Measurements from ENCODE around the gene NHS. TPM values are rescaled to one million over a fixed set of nuclear protein-coding genes. Genes with fewer than 3 reads are reported as not detected.
A peak's percentile ranks its signal among the peaks of the same experiment; 100 is the strongest.

Gene NHS
- total RNA-seq, 4 donors from 2014 or later: 0.20 to 0.39 (median 0.30) TPM

DNA sequence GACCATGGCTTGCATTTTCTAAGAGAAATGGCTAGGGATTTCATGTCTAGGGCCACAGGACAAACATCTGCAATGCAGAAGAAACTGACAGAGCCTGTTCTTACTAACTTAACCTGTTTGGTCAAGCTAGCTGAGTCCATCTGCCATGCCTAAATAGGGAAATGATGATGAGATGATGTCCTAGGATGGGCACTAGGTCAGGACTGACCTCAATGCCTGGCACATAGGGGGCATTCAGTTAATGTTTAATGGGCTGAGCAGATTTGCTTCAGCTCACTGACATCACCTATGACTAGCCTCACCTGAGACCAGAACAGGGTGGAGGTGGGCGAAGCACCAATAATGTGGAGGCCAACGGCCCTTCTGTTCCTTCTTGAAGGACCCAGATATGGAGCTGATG, 188.1 kb downstream of the NHS start:
- in situ Hi-C loops (cut with MboI; ENCODE audit: low sequenced_read_pairs in 4 of 4) (no loop called here), intact Hi-C loops (cut with DNase I; ENCODE audit: low total_unique reads) (no loop called here)
- DNase-seq: no peak
- Histone ChIP-seq H3K4me3 (no peak overlapping the region), H3K27me3 (no peaks in the 10 kb centered on the region), H3K36me3 (no peaks in the 10 kb centered on the region), H3K9me3 (no peaks in the 10 kb centered on the region), H3K4me1 (peaks cover 10 to 15% of the 10 kb centered on the region in 2 donors), H3K27ac (no peak overlapping the region)
- ATAC-seq: no peak
- no peak for TF ChIP-seq CTCF (IDR thresholded peaks at IDR 0.05 in 4 of 5, conservative IDR thresholded peaks at IDR 0.05 in 1 of 5)
- no peak for TF ChIP-seq POLR2A (IDR thresholded peaks at IDR 0.05)

DNA sequence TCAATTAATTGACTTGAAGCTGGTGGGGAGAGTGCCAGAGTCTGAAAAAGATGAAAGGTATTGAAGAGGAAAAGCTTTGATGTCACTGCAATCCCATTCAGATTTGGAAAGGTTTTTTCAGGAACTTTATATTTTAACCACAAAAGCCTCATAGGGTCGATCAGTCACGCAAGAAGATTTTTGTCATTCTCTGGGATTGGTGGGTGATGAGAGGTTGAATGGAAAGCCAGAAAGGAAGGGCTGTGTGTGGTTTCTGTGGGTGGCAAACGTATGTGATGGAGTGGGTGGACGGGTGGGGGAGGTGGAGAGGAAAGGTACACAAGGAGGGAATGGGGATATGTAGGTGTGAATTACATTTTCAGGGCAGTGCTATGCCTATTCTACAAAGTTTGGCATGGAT, 188.5 kb downstream of the NHS start:
- H3K9me3 ChIP-seq: no peaks in the 10 kb centered on the region
- H3K27me3 ChIP-seq: no peaks in the 10 kb centered on the region
- TF ChIP-seq POLR2A (IDR thresholded peaks at IDR 0.05) (no peak), CTCF (IDR thresholded peaks at IDR 0.05 in 4 of 5, conservative IDR thresholded peaks at IDR 0.05 in 1 of 5) (no peak)
- no peak overlapping the region for H3K4me3 ChIP-seq
- intact Hi-C loops (cut with DNase I; ENCODE audit: low total_unique reads) (no loop called here), in situ Hi-C loops (cut with MboI; ENCODE audit: low sequenced_read_pairs in 4 of 4) (no loop called here)
- no peaks in the 10 kb centered on the region for H3K36me3 ChIP-seq
- H3K27ac ChIP-seq: no peak overlapping the region
- no peak for DNase-seq
- H3K4me1 ChIP-seq: peaks cover 10 to 15% of the 10 kb centered on the region in 2 donors
- ATAC-seq: no peak

- Histone ChIP-seq H3K9me3 (no peaks in the 10 kb centered on the region), H3K36me3 (no peaks in the 10 kb centered on the region), H3K4me3 (no peak overlapping the region), H3K27ac (no peak overlapping the region), H3K4me1 (peaks cover 3 to 8% of the 10 kb centered on the region in 2 donors), H3K27me3 (no peaks in the 10 kb centered on the region)
- DNase-seq (peak; percentile 16 to 60), ATAC-seq (peak in 1 of 2 donors; percentile 72)
- intact Hi-C loops (cut with DNase I; ENCODE audit: low total_unique reads) (no loop called here), in situ Hi-C loops (cut with MboI; ENCODE audit: low sequenced_read_pairs in 4 of 4) (no loop called here)
- TF ChIP-seq CTCF (IDR thresholded peaks at IDR 0.05 in 4 of 5, conservative IDR thresholded peaks at IDR 0.05 in 1 of 5): no peak
- TF ChIP-seq POLR2A (IDR thresholded peaks at IDR 0.05): no peak
Observed at GRCh38 chrX:17564689-17565409, 189.8 kb downstream of the NHS start.

DNA sequence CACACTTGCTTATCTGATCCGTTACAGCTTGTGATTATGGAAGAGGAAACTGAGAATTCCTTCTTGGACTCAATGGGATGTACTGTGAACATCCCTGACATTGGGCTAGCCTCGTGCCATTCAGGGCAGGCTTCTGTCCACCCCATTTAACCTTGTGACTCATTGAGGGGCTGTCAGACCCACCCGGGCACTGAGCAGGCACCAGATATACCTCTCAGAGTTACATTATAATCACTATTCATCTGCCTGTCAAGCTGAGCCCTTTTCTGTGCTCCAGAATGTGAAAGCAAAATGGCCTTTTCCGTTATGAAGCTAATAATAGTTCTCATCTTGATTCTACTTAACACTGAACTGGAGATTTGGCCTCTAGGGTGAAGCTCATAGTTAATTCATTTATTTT, 191.7 kb downstream of the NHS start:
- intact Hi-C loops (cut with DNase I; ENCODE audit: low total_unique reads) (no loop called here), in situ Hi-C loops (cut with MboI; ENCODE audit: low sequenced_read_pairs in 4 of 4) (no loop called here)
- ATAC-seq: no peak
- no peak overlapping the region for H3K4me3 ChIP-seq
- H3K36me3 ChIP-seq: no peaks in the 10 kb centered on the region
- DNase-seq: no peak
- TF ChIP-seq POLR2A (IDR thresholded peaks at IDR 0.05): no peak
- TF ChIP-seq CTCF (IDR thresholded peaks at IDR 0.05 in 4 of 5, conservative IDR thresholded peaks at IDR 0.05 in 1 of 5): no peak
- no peaks in the 10 kb centered on the region for H3K9me3 ChIP-seq
- peak overlapping the region in 1 of 4 donors; percentile 9 for H3K27ac ChIP-seq
- no peaks in the 10 kb centered on the region for H3K27me3 ChIP-seq
- peaks cover 0 to 3% of the 10 kb centered on the region in 2 donors for H3K4me1 ChIP-seq
